ENCODE results near the gene NTPCR. TPM values are rescaled to one million over a fixed set of nuclear protein-coding genes. Genes with fewer than 3 reads are reported as not detected.

Gene NTPCR
- total RNA-seq, 4 donors from 2014 or later: 24.6 to 37.1 (median 28.4) TPM

DNA sequence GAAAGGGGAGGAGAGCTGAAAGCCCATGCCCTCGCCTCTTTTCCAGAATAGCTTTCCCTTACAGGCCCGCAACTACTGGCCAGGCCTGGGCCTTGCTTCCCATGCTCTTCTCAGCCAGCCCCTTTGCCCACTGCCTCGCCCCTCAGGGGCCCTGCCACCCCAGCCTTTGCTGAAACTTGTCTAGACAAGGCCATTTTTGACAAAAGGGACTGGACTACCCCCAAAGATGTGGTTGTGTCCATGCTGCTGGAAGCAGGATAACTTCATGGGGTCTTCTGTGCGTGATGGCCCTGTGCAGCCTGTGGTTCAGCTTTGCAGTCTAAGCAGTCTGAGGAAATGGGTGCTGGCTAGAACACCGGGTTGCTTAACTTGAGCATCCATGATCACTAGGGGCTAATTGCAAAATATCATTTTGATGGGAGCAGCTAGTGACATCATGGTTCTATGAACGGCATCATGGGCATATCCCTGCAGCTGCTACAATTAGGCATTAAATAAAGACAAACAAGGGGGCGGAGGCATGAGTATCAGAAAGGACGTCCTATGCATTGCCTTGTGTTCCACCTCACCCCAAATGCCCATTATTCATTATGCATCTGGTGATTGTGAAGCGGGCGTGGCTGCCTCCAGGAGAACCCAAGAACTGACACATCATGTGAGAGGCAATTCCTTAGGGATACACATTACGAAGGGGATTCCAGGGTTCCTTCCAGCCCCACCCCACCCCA lies 36.8 kb downstream of the NTPCR start:
- H3K27me3 ChIP-seq: no peaks in the 10 kb centered on the region
- no peak for ATAC-seq
- no peak overlapping the region for H3K4me3 ChIP-seq
- peaks cover 0 to 18% of the 10 kb centered on the region in 2 donors for H3K36me3 ChIP-seq
- 89 to 91% methylated on average over 7 of the region's 11 CpGs for WGBS, 2 donors (ENCODE audit: low coverage in 1 of 2)
- no peaks in the 10 kb centered on the region for H3K4me1 ChIP-seq
- H3K9me3 ChIP-seq: no peaks in the 10 kb centered on the region
- no peak for TF ChIP-seq EP300 (IDR thresholded peaks at IDR 0.05)
- no peak for TF ChIP-seq POLR2AphosphoS5 (IDR thresholded peaks at IDR 0.05)
- TF ChIP-seq POLR2A (IDR thresholded peaks at IDR 0.05): no peak
- TF ChIP-seq, protein P1, sequence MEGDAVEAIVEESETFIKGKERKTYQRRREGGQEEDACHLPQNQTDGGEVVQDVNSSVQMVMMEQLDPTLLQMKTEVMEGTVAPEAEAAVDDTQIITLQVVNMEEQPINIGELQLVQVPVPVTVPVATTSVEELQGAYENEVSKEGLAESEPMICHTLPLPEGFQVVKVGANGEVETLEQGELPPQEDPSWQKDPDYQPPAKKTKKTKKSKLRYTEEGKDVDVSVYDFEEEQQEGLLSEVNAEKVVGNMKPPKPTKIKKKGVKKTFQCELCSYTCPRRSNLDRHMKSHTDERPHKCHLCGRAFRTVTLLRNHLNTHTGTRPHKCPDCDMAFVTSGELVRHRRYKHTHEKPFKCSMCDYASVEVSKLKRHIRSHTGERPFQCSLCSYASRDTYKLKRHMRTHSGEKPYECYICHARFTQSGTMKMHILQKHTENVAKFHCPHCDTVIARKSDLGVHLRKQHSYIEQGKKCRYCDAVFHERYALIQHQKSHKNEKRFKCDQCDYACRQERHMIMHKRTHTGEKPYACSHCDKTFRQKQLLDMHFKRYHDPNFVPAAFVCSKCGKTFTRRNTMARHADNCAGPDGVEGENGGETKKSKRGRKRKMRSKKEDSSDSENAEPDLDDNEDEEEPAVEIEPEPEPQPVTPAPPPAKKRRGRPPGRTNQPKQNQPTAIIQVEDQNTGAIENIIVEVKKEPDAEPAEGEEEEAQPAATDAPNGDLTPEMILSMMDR (IDR thresholded peaks at IDR 0.05): no peak
- H3K27ac ChIP-seq: no peak overlapping the region

DNA sequence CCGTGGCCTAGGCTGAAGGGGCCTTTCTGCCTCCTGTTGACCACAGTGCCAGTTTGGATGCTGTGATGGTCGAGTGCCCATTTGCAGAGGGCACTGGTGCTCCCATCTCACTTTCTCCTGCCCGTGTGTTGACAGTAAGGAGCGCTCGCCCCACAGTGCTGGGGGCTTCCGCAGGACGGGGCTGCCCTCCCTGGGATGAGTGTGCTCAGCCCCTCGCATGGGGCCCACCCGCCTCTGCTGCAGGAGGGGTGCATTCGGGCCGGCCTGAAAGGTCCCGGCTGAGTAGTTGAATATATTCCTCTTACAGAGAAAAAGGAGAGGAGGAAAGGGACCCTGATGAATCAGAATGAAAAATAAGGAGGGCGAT lies 37.3 kb downstream of the NTPCR start:
- 50% methylated on average over 1 of the region's 13 CpGs; no CpG with 5 or more reads in 1 of the 2 donors for WGBS, 2 donors (ENCODE audit: low coverage in 1 of 2)
- Histone ChIP-seq H3K36me3 (peaks cover 0 to 18% of the 10 kb centered on the region in 2 donors), H3K4me1 (no peaks in the 10 kb centered on the region), H3K27ac (no peak overlapping the region), H3K27me3 (no peaks in the 10 kb centered on the region), H3K4me3 (no peak overlapping the region), H3K9me3 (no peaks in the 10 kb centered on the region)
- TF ChIP-seq POLR2AphosphoS5 (IDR thresholded peaks at IDR 0.05): no peak
- TF ChIP-seq EP300 (IDR thresholded peaks at IDR 0.05): no peak
- TF ChIP-seq, protein P1 (IDR thresholded peaks at IDR 0.05): no peak
- TF ChIP-seq POLR2A (IDR thresholded peaks at IDR 0.05): no peak
- ATAC-seq: no peak

DNA sequence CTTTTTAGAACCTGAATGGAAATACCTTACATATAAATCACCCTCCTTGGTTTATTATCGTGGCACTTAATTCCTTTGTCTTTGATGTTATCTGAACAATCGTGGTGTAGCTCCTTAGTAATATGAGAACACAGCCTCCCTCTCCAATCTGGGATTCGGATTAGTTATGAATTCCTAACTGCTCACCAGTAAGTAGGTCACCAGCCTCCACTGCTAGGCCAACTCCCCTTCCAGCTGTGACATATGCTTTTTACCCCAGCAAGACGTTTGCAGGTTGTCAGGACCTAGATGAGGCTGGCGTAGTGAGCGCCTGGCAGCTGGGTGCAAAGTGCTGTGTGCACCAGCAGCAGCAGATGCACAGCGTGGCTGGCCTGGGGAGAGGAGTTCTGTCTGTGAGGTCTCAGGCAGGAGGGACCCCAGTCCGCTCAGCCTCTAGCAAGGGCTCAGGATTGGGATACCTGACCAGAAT lies 38.2 kb downstream of the NTPCR start:
- no peak overlapping the region for H3K4me3 ChIP-seq

DNA sequence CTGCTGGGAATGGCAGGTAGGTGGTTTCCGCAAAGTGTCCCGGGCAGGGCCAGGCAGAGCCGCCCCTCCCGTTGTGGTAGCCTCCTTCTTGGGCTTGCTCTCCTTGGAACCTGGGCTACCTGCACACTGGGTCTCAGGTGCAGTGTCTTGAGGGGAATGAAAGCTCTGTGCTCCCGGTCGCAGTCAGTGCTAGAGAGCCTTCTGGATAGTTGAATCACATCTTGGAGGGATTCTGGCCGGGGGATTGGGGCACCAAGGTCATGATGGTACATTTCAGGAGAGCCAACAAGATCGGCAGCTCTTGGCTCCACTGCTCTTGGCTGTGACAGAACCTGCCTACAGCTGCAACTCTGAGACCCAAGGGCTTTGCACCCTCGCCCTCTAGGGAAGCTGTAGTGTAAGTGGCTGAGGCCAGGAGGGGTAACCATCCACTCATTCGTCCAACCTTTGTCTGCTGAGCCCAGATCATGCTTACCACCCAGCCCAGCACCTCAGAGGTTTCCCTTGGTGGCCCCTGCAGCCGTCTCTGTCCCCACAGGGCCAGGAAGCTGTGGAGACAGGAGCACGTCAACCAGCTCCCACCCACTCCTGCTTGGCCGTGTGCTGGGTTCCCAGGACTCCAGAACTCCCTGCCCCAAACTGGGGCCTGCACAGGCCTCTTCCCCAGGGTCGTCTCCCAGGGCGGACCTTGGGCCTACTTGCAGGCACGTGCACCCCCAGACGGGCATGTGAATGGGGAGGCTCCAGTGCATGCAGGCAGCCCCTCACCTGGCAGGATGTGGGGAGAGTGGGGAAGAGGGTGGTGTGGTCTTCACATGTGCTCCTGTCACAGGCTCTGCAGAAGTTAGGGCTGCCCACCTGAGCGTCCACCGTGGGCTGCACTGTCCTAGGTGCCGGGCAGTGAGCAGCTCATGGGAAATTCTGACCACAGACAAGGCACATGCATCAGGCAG lies 40.0 kb downstream of the NTPCR start:
- H3K27ac ChIP-seq: no peak overlapping the region
- TF ChIP-seq EP300 (IDR thresholded peaks at IDR 0.05): no peak
- TF ChIP-seq POLR2A (IDR thresholded peaks at IDR 0.05): no peak
- no peak for TF ChIP-seq POLR2AphosphoS5 (IDR thresholded peaks at IDR 0.05)
- TF ChIP-seq, protein P1 (IDR thresholded peaks at IDR 0.05): no peak
- no peaks in the 10 kb centered on the region for H3K4me1 ChIP-seq
- no peak overlapping the region for H3K4me3 ChIP-seq
- H3K27me3 ChIP-seq: no peaks in the 10 kb centered on the region
- peaks cover 0 to 20% of the 10 kb centered on the region in 2 donors for H3K36me3 ChIP-seq
- WGBS, 2 donors (ENCODE audit: low coverage in 1 of 2): 71 to 78% methylated on average over 4 of the region's 20 CpGs
- ATAC-seq: no peak
- no peaks in the 10 kb centered on the region for H3K9me3 ChIP-seq

More for the DNA sequence above, 38.2 kb downstream of the NTPCR start:
- H3K27me3 ChIP-seq: no peaks in the 10 kb centered on the region
- WGBS, 2 donors (ENCODE audit: low coverage in 1 of 2): 21 to 32% methylated on average over 3 to 4 of the region's 8 CpGs
- no peaks in the 10 kb centered on the region for H3K9me3 ChIP-seq
- no peak for ATAC-seq
- H3K27ac ChIP-seq: no peak overlapping the region
- TF ChIP-seq POLR2AphosphoS5 (IDR thresholded peaks at IDR 0.05): no peak
- TF ChIP-seq POLR2A (IDR thresholded peaks at IDR 0.05): no peak
- TF ChIP-seq, protein P1 (IDR thresholded peaks at IDR 0.05): no peak
- TF ChIP-seq EP300 (IDR thresholded peaks at IDR 0.05): no peak
- H3K4me1 ChIP-seq: no peaks in the 10 kb centered on the region
- peaks cover 0 to 20% of the 10 kb centered on the region in 2 donors for H3K36me3 ChIP-seq

Measured in gastroesophageal sphincter (tissue), 4 donors.